GM23338 (cell line): ENCODE data around the gene GALNT13. TPM values are rescaled to one million over a fixed set of nuclear protein-coding genes. Genes with fewer than 3 reads are reported as not detected.

Source experiments
- ATAC-seq: fragments of 200-7000 bp; cut with Tn5 transposase; 3 replicates; pipeline ENCODE4 v1.9.1; 2020
- DNase-seq: peaks from one replicate; pipeline ENCODE4 v3.0.0-alpha.2; 2015; ENCODE audit warnings: low spot score
- H2AFZ ChIP-seq: fragments of 200-600 bp; sonication (generic); 2 replicates; pipeline ENCODE4 v1.8.0; 2016; ENCODE audit warnings: antibody characterized with exemption, mild to moderate bottlenecking, moderate library complexity
- H3F3A ChIP-seq: fragments of 200-600 bp; sonication (generic); replicated peaks from 2 replicates; pipeline ENCODE4 v1.8.0; 2017; ENCODE audit warnings: antibody characterized with exemption, mixed run types, low read depth
- H3K27ac ChIP-seq: fragments of 200-600 bp; sonication (generic); 2 replicates; pipeline ENCODE4 v1.6.1; 2016; ENCODE audit warnings: low read depth
- H3K27me3 ChIP-seq: fragments of 200-600 bp; sonication (generic); 2 replicates; pipeline ENCODE4 v1.8.0; 2016; ENCODE audit warnings: mild to moderate bottlenecking, mixed run types, moderate library complexity; ENCODE audit not compliant: insufficient read depth
- H3K36me3 ChIP-seq: fragments of 200-600 bp; sonication (generic); 2 replicates; pipeline ENCODE4 v1.8.0; 2016; ENCODE audit warnings: mild to moderate bottlenecking; ENCODE audit not compliant: insufficient read depth
- H3K4me1 ChIP-seq: fragments of 200-600 bp; sonication (generic); 2 replicates; pipeline ENCODE4 v1.8.0; 2016; ENCODE audit warnings: mild to moderate bottlenecking, moderate library complexity; ENCODE audit not compliant: insufficient read depth
- H3K4me2 ChIP-seq: fragments of 200-600 bp; sonication (generic); 2 replicates; pipeline ENCODE4 v1.7.1; 2017; ENCODE audit warnings: mixed run types
- H3K4me3 ChIP-seq: fragments of 200-600 bp; sonication (generic); 2 replicates; pipeline ENCODE4 v1.6.1; 2016; ENCODE audit warnings: mixed run types
- H3K79me2 ChIP-seq: fragments of 200-600 bp; sonication (generic); replicated peaks from 2 replicates; pipeline ENCODE4 v1.8.0; 2017; ENCODE audit warnings: mild to moderate bottlenecking; ENCODE audit not compliant: insufficient read depth
- H3K9me2 ChIP-seq: fragments of 200-600 bp; sonication (generic); 2 replicates; pipeline ENCODE4 v1.8.0; 2017; ENCODE audit not compliant: insufficient read depth
- H4K20me1 ChIP-seq: fragments of 200-600 bp; sonication (generic); replicated peaks from 2 replicates; pipeline ENCODE4 v1.8.0; 2017; ENCODE audit warnings: mild to moderate bottlenecking; ENCODE audit not compliant: insufficient read depth
- H3K27ac Mint-ChIP-seq: 2 replicates; pipeline ENCODE4 v1.8.0; 2020; ENCODE audit warnings: inconsistent platforms, mild to moderate bottlenecking, moderate library complexity, mixed read lengths
- H3K27me3 Mint-ChIP-seq: 3 replicates; pipeline ENCODE4 v1.8.0; 2022; ENCODE audit warnings: low read depth, mild to moderate bottlenecking, moderate library complexity, mixed read lengths, inconsistent platforms; ENCODE audit not compliant: insufficient read depth, poor library complexity
- H3K36me3 Mint-ChIP-seq: 3 replicates; pipeline ENCODE4 v1.8.0; 2021; ENCODE audit warnings: low read depth, mild to moderate bottlenecking, inconsistent platforms, moderate library complexity, mixed read lengths
- H3K4me1 Mint-ChIP-seq: 3 replicates; pipeline ENCODE4 v1.8.0; 2020; ENCODE audit warnings: mild to moderate bottlenecking, inconsistent platforms, mixed read lengths
- H3K4me3 Mint-ChIP-seq: 3 replicates; pipeline ENCODE4 v1.8.0; 2021; ENCODE audit warnings: moderate library complexity, mild to moderate bottlenecking, inconsistent platforms, mixed read lengths
- H3K9me3 Mint-ChIP-seq: 3 replicates; pipeline ENCODE4 v1.8.0; 2020; ENCODE audit warnings: moderate library complexity, mild to moderate bottlenecking, inconsistent platforms, mixed read lengths
- CREB1 ChIP-seq: fragments of 250-450 bp; sonication (Bioruptor Pico); IDR thresholded peaks from 2 replicates; pipeline ENCODE4 v1.5.0; 2020; ENCODE audit warnings: low read depth, mild to moderate bottlenecking, moderate library complexity
- ETS1 ChIP-seq: IDR thresholded peaks from 2 replicates; pipeline ENCODE4 v1.6.1; 2016; ENCODE audit warnings: antibody characterized with exemption
- REST ChIP-seq: IDR thresholded peaks from one replicate; pipeline ENCODE4 v1.6.1; 2018; ENCODE audit warnings: antibody characterized with exemption; ENCODE audit not compliant: unreplicated experiment
- ZNF114 ChIP-seq: fragments of 250-450 bp; sonication (Bioruptor Pico); IDR thresholded peaks from 2 replicates; pipeline ENCODE4 v1.5.0; 2020; ENCODE audit warnings: mild to moderate bottlenecking, moderate library complexity
- ZNF331 ChIP-seq: fragments of 250-450 bp; sonication (Bioruptor Pico); IDR thresholded peaks from 2 replicates; pipeline ENCODE4 v1.5.0; 2020; ENCODE audit warnings: low read depth, mild to moderate bottlenecking, moderate library complexity
- ZNF462 ChIP-seq: fragments of 250-450 bp; sonication (Bioruptor Pico); IDR thresholded peaks from 2 replicates; pipeline ENCODE4 v1.5.0; 2020; ENCODE audit warnings: mild to moderate bottlenecking, moderate library complexity
- polyA plus RNA-seq: library from polyadenylated mRNA; unstranded; fragments of >200 nt; fragmentation: Nextera tagmentation; extraction: Ambion mirVana; gene quantifications from 2 replicates; pipeline ENCODE4 v1.2.1, GENCODE V29; 2016
- total RNA-seq: library from RNA; depleted of rRNA; stranded (reverse); fragments of >200 nt; shearing (Covaris generic); gene quantifications from 2 replicates; pipeline ENCODE4 v1.2.3, GENCODE V29; 2014

The GALNT13 gene
- total and polyA plus RNA-seq, 2 experiments from 2014 or later = 3.5 to 5.2 TPM

- TF ChIP-seq ZNF462 (CRISPR knock-in tag) = no peak
These were observed 73.1 kb downstream of the GALNT13 start (continued) for GRCh38 chr2:153944800-153945199.

GRCh38 chr2:153946036-153946435 lies 74.3 kb downstream of the GALNT13 start:
- Histone ChIP-seq H3K9me2 (no peaks in the 10 kb centered on the region), H3K4me1 (peaks cover 5% of the 10 kb centered on the region; the same call in 1 of the 2 replicates), H3K27me3 (no peaks in the 10 kb centered on the region), H3F3A (no peaks in the 10 kb centered on the region), H3K27ac (no peak overlapping the region), H3K36me3 (no peaks in the 10 kb centered on the region), H3K79me2 (no peaks in the 10 kb centered on the region), H4K20me1 (no peaks in the 10 kb centered on the region), H3K4me2 (no peak overlapping the region), H2AFZ (no peak overlapping the region), H3K4me3 (no peak overlapping the region)
- no peak overlapping the region for H3K4me3 Mint-ChIP-seq
- ATAC-seq (no peak), DNase-seq (no peak)
- no peak overlapping the region for H3K27ac Mint-ChIP-seq
- no peaks in the 10 kb centered on the region for H3K9me3 Mint-ChIP-seq
- H3K27me3 Mint-ChIP-seq = no peaks in the 10 kb centered on the region
- H3K36me3 Mint-ChIP-seq = no peaks in the 10 kb centered on the region
- TF ChIP-seq REST (no peak), ETS1 (no peak), ZNF114 (CRISPR knock-in tag) (no peak), CREB1 (no peak), ZNF331 (no peak)
- H3K4me1 Mint-ChIP-seq = peaks cover 4% of the 10 kb centered on the region; the same call in 2 of the 3 replicates
